K562 treated with DMSO at 1 percent for 24 hours (cell line): ENCODE results near the gene PEX7. TPM values are rescaled to one million over a fixed set of nuclear protein-coding genes. Genes with fewer than 3 reads are reported as not detected.

Source experiments
- total RNA-seq: library from RNA; unstranded; fragments of 300-600 nt; gene quantifications from 2 replicates; pipeline ENCODE4 v1.2.3, GENCODE V29; 2022; ENCODE audit warnings: low read depth; ENCODE audit not compliant: insufficient read depth

Gene PEX7
- total RNA-seq, result 4.9 and 5.1 TPM in 2 replicates

GRCh38 chr6:136822376-136823127 is at the start of gene PEX7:
TSS of gene PEX7 (plus strand) at chr6:136822592. CDS start at chr6:136822666, 74 bp downstream.

GRCh38 chr6:136792410-136793262 is 29.8 kb upstream of the PEX7 start, which contains the start of gene MAP3K5:
TSS of gene MAP3K5 (minus strand) at chr6:136792477. CDS start at chr6:136792157, 320 bp downstream.

GRCh38 chr6:136921936-136922684 is 99.7 kb downstream of the PEX7 start, which contains the start of gene SLC35D3:
TSS of gene SLC35D3 (plus strand) at chr6:136922301. CDS start at chr6:136922429, 128 bp downstream.

Other genes starting within 250 kb of the PEX7 start
- gene MAP3K5, start 30.1 kb upstream of the PEX7 start, total RNA-seq, result 4.1 and 5.1 TPM in 2 replicates
- not detected in 2 replicates for gene SLC35D3, start 99.7 kb downstream of the PEX7 start, total RNA-seq
- gene IL20RA, start 222.4 kb downstream of the PEX7 start, total RNA-seq, result not detected in 2 replicates